HG02798 (cell line): ENCODE data around the gene DGKG.
A peak's percentile ranks its signal among the peaks of the same experiment; 100 is the strongest.

Experiments used
- ATAC-seq: cut with Tn5 transposase; IDR thresholded peaks from one replicate; pipeline ENCODE4 v1.9.1; 2021; ENCODE audit warnings: mild to moderate bottlenecking; ENCODE audit not compliant: unreplicated experiment, poor library complexity

DGKG gene

DNA sequence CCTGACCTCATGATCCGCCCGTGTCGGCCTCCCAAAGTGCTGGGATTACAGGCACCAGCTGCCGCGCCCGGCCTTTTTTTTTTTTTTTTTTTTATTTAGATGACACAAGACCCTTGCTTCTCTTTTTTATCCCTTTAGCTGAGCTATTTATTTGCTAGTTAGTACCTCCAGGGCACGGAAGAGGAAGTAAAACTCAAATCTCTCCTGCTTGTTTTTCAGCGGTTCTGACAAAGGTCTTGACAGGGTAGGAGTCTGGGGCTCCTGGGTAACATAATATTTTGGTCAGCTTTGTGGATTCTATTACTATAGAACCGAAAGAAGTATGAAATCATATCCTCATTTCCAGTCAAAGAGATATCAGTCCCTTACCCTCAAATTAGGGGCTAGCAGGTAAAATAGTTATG is 209.1 kb downstream of the DGKG start:
- ATAC-seq: peak; percentile 87

DNA sequence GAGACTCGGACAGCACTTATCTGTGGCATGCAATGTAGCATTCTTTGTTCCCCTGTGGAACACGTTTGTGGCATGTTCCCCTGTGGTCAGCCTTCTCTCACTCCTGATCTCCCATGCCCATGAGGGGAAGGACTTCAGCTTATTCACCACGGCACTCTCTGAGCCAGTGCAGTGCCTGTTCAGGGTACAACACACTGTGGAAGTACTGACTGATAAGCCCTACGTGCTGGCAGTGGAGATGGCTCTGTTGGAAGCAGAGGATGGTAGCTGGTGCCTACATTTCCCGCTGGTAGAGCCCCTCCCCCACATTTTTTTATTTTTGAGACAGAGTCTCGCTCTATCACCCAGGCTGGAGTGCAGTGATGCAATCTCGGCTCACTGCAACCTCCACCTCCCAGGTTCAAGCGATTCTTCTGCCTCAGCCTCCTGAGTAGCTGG is 209.7 kb downstream of the DGKG start:
- peak; percentile 21 for ATAC-seq

DNA sequence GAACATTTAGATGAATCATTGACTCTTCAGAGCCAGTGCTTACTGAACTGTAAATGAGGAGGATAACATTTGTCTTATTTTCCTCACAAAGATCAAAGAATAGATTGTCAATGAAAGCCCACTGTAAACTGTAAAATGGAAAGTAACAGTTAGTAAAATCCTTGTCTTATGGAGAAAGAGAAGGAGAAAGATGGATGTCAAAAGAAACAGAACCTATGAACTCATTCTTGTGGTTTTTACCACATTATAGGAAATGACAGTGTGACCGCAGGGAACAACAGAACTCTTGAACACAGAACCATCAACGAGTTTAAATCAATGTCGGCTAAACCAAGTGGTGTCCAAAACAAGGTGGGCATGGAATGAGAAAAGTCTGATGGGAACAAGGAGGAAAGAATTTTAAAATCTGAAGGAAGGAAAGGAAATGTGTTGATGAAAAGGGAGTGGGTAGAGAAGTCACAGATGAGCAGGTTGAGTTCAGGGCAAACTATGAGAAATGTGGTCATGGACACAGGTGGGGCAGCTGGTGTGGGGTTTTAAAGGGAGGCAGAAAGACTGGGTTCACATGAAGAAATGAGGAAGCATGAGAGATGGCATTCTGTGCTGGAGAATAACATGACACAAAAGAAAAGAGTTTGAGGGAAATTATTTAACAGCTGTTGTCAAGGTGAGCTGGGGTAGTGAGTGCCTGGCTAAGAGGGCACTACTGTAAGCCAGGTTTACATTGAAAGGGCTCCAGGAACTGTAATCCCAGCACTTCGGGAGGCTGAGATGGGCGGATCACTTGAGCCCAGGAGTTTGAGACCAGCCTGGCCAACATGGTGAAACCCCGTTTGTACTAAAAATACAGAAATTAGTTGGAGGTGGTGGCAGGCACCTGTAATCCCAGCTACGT is 210.7 kb downstream of the DGKG start:
- ATAC-seq: no peak

DNA sequence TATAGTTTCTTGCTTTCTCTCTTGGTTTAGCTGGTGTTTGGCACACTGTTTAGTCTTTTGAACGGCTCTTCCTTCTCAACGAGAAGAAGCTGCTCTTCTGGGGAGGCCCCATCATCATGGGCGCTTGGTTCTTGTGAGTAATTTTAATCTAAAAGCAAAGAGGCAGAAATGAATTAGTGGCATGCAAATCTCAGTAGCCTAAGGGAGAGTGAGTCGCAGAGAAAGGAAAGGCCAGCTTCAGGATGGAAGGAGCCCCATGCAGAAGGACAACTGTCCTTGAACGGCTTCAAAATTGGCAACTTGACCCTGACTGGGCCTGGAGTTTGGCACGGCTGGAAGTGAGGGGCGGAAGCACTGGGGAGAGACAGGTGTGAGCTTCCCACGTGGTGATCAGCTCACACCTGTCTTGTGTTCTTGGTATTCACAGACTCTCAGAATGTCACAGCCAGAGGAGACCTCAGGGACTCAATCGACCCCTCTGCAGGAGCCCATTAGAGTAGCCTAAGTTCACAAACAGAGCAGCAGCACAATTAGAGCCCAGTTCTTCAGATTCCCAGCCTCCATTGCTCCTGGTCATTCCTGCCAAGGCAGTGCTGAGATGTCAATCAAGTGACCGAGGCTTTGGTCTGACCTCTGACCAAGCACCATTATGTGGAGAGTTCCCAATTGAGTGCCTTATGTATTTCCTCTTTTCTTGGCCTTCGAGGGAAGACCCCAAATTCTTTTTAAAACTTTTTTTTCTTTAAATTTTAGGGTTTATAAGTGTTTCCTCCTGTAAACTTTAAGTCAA is 211.8 kb downstream of the DGKG start:
- no peak for ATAC-seq

DNA sequence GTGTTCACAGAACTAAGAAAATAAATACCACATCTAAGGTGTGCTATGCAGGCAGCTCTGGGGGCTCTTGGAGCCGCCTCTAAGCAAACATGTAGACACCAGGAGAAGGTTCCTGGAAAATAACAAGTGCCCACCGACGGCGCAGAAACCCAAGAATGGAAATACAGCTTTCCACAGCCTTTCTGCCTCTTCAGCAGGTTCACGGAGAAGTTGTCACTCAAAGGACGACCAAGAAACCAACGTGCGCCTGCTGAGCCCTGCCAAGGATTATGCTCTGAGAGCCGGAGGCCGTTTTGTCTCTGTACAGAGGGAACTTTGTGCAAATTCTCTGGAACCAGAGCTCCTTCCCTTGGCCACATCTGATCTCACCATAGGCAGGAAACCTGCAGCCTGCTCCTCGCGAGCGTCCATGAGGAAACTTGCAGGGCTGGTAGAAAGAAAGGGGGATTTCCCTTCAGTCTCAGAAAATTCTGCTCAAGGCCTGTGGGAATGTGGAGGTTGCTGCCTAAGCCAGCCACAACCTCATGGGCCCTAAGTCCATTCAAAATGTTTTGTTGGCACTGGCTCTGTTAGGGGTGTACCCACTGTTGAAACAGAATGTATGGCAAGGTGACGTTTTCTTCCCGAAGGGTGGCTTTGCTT is 212.6 kb downstream of the DGKG start:
- no peak for ATAC-seq

DNA sequence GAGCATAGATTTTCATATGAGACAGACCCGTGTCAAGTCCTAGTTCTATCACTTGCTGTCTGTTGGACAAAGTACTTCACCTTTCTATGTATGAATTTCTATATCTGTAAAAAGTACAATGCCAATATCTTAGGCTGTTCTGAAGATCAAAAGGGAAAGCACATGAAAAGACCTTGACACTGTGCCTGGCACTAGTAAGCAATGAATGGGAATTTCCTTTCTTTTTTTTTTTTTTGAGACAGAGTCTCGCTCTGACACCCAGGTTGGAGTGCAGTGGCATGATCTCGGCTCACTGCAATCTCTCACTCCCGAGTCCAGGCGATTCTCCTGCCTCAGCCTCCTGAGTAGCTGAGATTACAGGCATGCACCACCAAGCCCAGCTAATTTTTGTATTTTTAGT is 217.8 kb downstream of the DGKG start:
- no peak for ATAC-seq

DNA sequence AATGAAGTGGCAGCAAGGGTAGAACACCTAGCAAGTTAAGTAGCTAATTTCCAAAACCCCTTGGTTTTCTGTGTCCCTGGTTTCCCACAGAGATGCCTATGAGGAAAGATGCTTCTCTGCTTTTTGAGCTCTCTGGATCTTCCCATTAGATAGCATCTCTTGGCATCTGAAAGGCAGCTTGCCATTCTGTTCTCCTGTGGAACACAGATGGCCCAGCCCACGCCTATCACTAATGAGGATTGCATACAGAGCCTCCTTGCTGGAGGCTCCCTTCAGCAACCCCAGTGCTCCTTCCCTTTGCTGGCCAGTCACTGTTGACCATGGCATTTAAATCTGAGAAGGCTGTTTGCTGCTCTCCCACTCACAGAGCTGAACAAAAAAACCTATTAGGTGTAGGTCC is 218.8 kb downstream of the DGKG start:
- no peak for ATAC-seq

DNA sequence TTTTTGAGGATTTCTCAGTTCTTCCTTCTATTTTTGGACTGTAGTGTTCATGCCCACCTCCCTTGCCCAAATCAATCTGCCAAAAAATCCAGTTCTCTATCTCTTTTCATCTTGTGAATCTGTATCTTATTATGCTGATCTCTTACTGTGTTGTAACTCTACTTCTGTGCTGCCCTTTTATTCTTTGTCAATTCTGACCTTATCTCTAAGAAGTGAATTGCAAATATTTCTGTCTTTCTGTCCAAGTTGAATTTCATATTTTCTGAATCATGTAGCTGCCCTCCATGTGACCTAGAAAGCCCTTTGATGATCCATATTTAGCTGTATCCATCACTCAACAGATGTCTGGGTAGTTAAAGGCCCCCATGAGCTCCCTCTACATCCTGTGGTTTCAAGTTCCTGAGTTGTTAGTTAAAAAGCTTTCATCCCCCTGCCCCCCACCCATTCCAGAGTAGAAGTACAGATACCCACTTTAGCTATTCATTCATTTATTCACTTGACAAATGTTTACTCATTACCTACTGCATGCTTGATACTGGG is 219.6 kb downstream of the DGKG start:
- ATAC-seq: no peak

DNA sequence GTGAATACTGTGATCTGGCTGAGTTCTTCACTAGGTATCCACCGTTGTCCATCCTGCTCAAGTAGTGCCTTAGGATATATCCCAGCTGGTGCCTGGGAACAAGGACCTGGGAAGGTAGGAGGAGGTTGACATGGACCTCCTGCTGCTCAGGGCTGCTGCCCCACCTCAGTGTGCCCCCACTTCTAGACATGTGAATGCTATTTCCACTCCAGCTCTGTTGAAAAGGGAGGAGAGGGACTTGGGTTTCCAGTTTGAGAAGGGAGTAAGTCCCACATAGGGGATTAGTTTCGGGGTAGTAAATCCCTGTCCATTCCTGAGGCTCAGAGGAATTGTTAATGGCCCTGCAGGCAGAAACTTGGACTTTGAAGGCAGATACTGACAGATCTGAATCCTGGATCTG is 220.2 kb downstream of the DGKG start:
- no peak for ATAC-seq

DNA sequence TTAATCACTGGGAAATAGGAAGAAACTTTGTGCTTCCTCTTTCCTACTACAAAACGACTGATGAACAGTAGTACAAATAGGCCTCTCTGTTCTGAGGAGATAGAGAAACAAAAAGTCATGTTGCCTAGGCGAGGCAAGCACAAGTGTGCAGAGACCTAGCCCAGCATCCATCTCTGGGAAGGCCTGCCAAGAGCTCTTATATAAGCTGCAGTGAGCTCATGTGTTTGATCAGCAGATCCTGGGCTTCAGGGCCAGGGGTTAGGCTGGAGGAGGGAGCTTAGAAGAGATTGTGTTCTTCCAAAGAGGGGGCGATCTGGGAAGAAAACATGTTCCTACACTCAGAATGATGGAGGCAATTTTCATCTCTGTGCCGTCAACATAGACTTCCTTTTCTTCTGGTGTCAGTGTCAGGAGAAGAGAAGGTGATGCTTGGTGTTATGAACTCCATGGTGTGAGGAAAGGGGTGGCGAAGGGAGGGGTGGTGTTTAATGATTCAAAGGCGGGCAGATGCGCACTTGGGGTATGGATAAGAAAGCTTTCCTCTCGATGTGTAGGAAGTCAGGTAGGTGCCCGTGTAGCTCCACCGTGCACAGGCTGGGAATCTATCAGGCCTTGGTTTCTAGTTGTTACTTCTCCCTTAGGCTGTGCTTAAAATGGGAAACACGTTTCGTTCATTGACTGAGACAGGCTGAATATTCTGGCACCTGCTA is 223.6 kb downstream of the DGKG start:
- no peak for ATAC-seq

DNA sequence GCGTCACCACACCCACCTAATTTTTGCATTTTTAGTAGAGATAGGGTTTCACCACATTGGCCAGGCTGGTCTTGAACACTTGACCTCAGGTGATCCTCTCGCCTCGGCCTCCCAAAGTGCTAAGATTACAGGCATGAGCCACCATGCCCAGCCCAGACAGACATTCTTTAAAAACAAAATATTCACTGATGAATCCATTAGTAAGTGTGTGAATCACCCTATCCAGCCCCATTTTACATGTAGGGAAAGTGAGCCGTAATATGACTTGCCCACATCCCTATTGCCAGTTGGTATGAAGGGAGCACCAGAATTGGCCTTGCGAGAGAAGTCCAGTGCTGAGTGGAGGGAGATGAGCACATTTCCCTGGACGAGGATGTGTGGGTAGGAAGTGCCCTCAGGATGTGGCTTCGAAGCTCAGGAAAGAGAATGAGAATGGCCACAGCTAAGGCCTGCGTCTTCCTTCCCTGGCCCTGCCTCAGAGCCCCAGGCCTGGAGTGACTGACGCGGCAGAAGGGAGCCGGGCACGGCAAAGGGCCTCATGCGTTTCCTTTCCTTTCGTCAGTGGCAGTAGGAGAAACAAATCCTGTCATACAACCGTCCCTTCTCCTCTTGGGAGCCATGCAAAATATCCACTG is 224.9 kb downstream of the DGKG start:
- no peak for ATAC-seq

DNA sequence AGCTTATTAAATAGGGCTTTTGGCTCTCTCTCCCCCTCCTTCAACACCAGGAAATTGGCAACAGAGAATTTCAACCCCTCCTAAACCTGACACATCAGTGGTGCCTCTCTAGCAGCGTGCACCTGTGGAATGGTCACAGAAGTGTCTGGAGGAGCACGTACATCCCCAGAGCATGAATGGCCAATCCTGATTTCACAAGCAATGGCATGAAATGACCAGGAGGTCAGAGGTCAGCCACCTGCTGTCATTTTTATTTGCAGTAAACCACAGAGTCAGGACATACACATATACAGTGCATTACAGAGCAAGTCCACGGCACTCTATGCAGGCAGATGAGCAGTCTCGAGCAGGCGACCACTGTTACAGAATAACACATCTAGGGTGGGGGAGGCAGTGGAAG is 228.1 kb downstream of the DGKG start:
- no peak for ATAC-seq

DNA sequence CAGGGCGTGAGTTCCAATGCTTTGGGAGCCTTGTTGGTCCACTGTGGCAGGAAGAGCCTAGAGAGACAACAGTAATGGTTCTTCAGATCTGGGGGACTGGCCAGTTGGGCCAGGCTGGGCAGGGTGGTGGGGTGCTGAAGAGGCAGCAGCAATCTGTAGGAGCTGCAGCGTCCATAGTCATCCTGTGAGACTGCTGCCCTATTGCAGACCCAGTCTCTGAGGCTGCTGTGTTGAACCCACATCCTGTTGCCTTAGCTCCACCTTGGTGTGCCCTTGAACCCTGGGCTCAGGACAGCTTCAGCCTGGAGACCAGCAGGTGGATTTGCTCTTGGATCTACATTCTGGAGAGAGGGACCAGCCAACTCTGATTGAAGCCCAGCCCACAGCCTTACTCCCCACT is 229.5 kb downstream of the DGKG start:
- no peak for ATAC-seq

DNA sequence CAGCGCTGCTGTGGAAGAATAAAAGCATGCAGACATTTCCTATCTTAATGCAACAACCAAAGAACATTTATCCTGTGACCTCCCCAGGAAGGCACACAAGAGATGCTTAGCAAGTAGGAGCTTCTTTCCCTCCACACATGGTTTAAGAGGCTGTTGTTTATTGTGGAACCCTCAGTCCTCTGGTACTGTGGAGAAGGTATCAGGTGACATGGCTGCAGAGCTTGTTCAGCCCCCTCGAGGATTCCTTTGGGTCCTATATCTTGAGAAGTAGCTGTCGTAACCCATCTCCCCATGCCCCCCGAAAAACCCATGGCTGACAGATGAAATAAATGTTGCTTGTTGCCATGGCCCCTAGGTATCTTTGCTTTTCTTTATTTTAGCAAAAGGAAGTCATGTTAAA is 232.8 kb downstream of the DGKG start:
- ATAC-seq: no peak

DNA sequence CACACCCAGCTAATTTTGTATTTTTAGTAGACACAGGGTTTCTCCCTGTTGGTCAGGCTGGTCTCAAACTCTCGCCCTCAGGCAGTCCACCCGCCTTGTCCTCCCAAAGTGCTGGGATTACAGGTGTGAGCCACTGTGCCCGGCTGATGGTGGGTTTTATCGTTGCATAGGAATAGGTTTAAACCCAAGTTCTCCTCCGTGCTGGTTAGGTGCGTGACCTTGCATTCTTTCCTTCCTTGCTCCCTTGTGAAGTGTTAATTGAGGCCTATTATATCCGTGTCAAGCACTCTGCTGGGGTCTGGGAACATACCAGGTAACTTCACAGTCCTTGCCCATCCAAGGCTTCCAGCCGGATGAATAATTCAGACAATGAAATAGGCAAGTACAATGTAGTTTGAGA is 233.9 kb downstream of the DGKG start:
- ATAC-seq: no peak

DNA sequence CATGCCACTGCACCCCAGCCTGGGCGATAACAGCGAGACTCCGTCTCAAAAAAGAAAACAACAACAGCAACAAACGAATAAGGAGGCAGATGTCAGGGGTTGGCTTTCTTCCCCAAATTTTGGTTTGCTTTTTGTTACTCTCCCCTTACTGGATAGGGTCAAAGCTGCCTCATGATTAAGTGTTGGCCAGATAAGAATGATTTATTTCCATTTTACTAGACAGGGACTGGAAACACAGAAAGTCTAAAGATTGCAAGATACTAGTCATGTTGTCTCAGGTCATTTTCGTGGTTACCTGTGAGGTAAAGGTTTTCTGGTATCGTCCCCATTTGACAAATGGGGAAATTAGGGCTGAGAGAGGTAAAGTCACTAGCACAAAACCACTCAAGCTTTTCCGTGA is 234.6 kb downstream of the DGKG start:
- no peak for ATAC-seq

DNA sequence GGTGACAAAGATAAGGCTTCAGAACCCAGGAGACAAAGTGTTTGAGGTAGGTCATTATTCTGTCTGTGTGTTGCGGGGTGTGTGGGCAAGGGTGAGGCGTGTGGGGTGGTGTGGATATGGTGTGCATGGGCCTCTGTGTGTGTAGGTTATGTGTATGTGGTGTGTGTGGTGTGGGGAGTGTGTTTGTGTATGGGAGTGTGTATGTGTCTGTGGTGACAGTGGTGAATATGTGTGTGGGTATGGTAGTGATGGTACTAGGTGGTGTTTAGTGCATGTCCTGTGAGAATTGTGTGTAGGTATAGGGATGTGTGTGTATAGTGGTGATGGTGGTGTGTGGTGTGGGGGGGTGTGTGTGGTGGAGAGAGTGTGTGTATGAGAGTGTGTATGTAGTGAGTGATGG is 236.9 kb downstream of the DGKG start:
- no peak for ATAC-seq

DNA sequence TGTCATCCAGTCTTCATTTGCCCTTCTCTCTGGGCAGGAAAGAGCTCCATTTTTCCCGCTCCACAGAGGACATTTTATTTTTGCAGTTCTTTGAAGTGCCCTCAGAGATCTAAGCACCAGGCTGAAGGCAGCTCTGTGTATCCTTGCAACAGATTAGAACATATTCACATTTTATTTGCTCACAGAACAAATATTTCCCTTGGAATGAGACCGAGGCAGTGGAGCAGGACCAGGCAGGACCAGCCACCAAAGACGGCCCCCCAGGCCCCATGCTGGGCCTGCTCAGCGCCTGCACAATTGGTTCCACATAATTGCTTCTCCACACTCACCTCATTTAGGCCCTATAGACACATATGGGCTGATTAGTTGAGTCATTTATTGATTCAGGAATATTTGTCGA is 237.4 kb downstream of the DGKG start:
- no peak for ATAC-seq

DNA sequence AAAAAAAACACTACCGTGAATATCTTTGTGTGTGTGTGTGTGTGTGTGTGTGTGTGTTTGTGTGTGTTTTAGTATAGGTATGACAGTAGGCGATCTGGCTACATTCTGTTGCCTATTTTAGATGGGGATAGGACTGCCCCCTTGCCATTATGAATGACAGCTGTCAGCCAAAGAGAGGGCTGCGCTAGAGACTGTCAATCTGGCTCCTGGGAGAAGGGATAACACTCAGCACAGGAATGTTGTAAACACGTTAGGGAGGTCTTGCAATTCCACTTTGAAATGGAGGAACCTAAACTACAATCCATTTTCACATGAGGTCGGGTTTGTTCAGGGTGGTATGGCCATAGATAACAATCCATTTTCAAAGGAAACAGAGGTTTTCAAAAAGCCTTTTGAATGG is 239.0 kb downstream of the DGKG start:
- ATAC-seq: no peak

DNA sequence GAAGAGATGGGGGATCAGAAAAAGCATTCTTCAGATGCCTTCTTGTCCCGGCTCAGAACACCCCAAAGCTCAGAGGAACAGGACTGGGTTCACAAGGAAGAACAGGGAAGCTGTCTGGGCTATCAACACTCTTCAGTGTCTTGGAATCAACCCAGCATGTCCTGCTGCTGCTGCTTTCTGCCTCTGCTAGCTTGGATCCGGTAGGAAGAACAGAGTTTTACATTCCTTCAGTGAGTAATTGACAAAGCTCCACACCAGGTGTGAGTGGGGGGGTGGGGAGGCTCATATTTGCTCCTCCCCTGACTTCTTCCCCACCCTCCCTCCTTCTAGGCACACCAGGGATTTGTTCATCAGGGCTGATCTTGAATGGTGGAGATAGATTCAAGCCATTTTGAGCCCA is 240.1 kb downstream of the DGKG start:
- no peak for ATAC-seq
